PC-9 (cell line): ENCODE results near the gene PBX1. TPM values are rescaled to one million over a fixed set of nuclear protein-coding genes. Genes with fewer than 3 reads are reported as not detected.

Source experiments
- BruUV-seq: library from RNA; stranded (reverse); fragments of 400-500 nt; replicated peaks from 2 replicates; lab custom pipeline; 2021; lab: Mats Ljungman, UMichigan
- CTCF ChIA-PET: fragments of 300-600 bp; sonication (Branson Sonifier 250); formaldehyde crosslinking; loops from one replicate; lab custom pipeline; 2022; ENCODE audit warnings: antibody characterized with exemption; lab: Charles Lee
- POLR2A ChIA-PET: fragments of 300-600 bp; sonication (Branson Sonifier 250); formaldehyde crosslinking; loops from one replicate; lab custom pipeline; 2022; ENCODE audit warnings: antibody characterized with exemption; ENCODE audit not compliant: unreplicated experiment; lab: Charles Lee
- DNase-seq, 2 experiments: peaks; one replicate each; pipeline versions ENCODE4 v3.0.0 to v3.0.0-alpha.2; 2015 to 2022; ENCODE audit warnings: mixed read lengths in 1 of 2
- H2AFZ ChIP-seq: fragments of 200-600 bp; sonication (generic); 2 replicates; pipeline ENCODE4 v1.8.1; 2017; ENCODE audit warnings: antibody characterized with exemption
- H3F3A ChIP-seq: fragments of 200-600 bp; sonication (generic); 2 replicates; pipeline ENCODE4 v1.8.1; 2017; ENCODE audit warnings: antibody characterized with exemption, mild to moderate bottlenecking, low read depth; ENCODE audit not compliant: insufficient read depth
- H3K27ac ChIP-seq: fragments of 200-600 bp; sonication (generic); 2 replicates; pipeline ENCODE4 v1.6.1; 2016; ENCODE audit warnings: mixed run types
- H3K27me3 ChIP-seq: fragments of 200-600 bp; sonication (generic); 2 replicates; pipeline ENCODE4 v1.6.1; 2016; ENCODE audit warnings: low read depth, mixed run types; ENCODE audit not compliant: insufficient read depth
- H3K36me3 ChIP-seq: fragments of 200-600 bp; sonication (generic); 2 replicates; pipeline ENCODE4 v1.6.1; 2016; ENCODE audit warnings: low read depth, mixed run types
- H3K4me1 ChIP-seq: fragments of 200-600 bp; sonication (generic); replicated peaks from 2 replicates; pipeline ENCODE4 v1.6.1; 2016; ENCODE audit warnings: mixed run types; ENCODE audit not compliant: insufficient read depth
- H3K4me2 ChIP-seq: fragments of 200-600 bp; sonication (generic); 2 replicates; pipeline ENCODE4 v1.6.1; 2017; ENCODE audit warnings: mixed run types
- H3K4me3 ChIP-seq: fragments of 200-600 bp; sonication (generic); 2 replicates; pipeline ENCODE4 v1.6.1; 2016; ENCODE audit warnings: mixed run types
- H3K79me2 ChIP-seq: fragments of 200-600 bp; sonication (generic); 2 replicates; pipeline ENCODE4 v1.6.1; 2017; ENCODE audit warnings: low read depth, mixed run types
- H3K9me2 ChIP-seq: fragments of 200-600 bp; sonication (generic); 2 replicates; pipeline ENCODE4 v1.8.1; 2017; ENCODE audit warnings: mild to moderate bottlenecking; ENCODE audit not compliant: insufficient read depth
- H3K9me3 ChIP-seq: fragments of 200-600 bp; sonication (generic); 2 replicates; pipeline ENCODE4 v1.8.1; 2016; ENCODE audit warnings: low read depth; ENCODE audit not compliant: insufficient read depth
- H4K20me1 ChIP-seq: fragments of 200-600 bp; sonication (generic); 2 replicates; pipeline ENCODE4 v1.8.1; 2017; ENCODE audit not compliant: insufficient read depth
- EZH2 ChIP-seq: fragments of 200-600 bp; sonication (generic); IDR thresholded peaks from 2 replicates; pipeline ENCODE4 v1.8.0; 2017; ENCODE audit warnings: antibody characterized with exemption, low read depth
- intact Hi-C: fragments of 100-400 bp; cut with micrococcal nuclease; formaldehyde crosslinking; loops from one replicate; pipeline ENCODE4 v1.10.0; 2022; ENCODE audit not compliant: unreplicated experiment
- total RNA-seq: library from RNA; stranded (reverse); gene quantifications from 2 replicates; pipeline ENCODE4 v1.2.3, GENCODE V29; 2021
- TF ChIP-seq, protein P1 (sequence below): fragments of 200-600 bp; sonication (generic); conservative IDR thresholded peaks from 2 replicates; pipeline ENCODE4 v1.6.1; 2017; ENCODE audit warnings: mixed run types, antibody characterized with exemption, mild to moderate bottlenecking, moderate library complexity

The PBX1 gene
- total RNA-seq, 1 experiment from 2014 or later = 57.7 TPM

DNA sequence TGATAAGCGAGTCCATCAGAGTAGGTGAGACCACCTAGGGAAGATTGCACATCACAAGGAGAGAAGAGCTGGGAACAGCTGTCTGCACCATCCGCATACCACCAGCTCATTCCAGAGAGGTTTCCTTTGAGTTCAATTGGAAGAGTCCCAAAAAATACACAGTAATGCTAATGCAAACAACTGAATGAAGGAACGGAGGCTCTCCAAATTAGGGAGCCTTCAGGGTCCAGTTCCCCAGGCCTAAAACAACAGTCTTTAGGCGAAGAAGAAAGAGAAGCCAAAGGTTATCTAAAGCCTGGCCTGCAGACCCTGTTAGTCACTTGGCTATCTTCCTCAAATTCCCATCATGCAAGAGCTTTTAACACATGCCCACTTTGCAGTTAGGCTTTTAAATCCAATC is 246.4 kb downstream of the PBX1 start:
- no peak overlapping the region for H3K4me2 ChIP-seq
- H2AFZ ChIP-seq = no peak overlapping the region
- TF ChIP-seq, protein P1, sequence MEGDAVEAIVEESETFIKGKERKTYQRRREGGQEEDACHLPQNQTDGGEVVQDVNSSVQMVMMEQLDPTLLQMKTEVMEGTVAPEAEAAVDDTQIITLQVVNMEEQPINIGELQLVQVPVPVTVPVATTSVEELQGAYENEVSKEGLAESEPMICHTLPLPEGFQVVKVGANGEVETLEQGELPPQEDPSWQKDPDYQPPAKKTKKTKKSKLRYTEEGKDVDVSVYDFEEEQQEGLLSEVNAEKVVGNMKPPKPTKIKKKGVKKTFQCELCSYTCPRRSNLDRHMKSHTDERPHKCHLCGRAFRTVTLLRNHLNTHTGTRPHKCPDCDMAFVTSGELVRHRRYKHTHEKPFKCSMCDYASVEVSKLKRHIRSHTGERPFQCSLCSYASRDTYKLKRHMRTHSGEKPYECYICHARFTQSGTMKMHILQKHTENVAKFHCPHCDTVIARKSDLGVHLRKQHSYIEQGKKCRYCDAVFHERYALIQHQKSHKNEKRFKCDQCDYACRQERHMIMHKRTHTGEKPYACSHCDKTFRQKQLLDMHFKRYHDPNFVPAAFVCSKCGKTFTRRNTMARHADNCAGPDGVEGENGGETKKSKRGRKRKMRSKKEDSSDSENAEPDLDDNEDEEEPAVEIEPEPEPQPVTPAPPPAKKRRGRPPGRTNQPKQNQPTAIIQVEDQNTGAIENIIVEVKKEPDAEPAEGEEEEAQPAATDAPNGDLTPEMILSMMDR = no peak
- H3K9me3 ChIP-seq = no peaks in the 10 kb centered on the region
- no peaks in the 10 kb centered on the region for H3K27me3 ChIP-seq
- ChIA-PET CTCF (no interaction called here), POLR2A (no interaction called here)
- no TSS peak for BruUV-seq
- H3K79me2 ChIP-seq = no peaks in the 10 kb centered on the region
- H3K4me1 ChIP-seq = no peaks in the 10 kb centered on the region
- H3K4me3 ChIP-seq = no peak overlapping the region
- intact Hi-C loops = no loop called here
- H3K9me2 ChIP-seq = no peaks in the 10 kb centered on the region
- DNase-seq = no peak
- no peak overlapping the region for H3K27ac ChIP-seq
- no peaks in the 10 kb centered on the region for H3F3A ChIP-seq
- H4K20me1 ChIP-seq = no peaks in the 10 kb centered on the region
- no peaks in the 10 kb centered on the region; the same call in 1 of the 2 replicates for H3K36me3 ChIP-seq

DNA sequence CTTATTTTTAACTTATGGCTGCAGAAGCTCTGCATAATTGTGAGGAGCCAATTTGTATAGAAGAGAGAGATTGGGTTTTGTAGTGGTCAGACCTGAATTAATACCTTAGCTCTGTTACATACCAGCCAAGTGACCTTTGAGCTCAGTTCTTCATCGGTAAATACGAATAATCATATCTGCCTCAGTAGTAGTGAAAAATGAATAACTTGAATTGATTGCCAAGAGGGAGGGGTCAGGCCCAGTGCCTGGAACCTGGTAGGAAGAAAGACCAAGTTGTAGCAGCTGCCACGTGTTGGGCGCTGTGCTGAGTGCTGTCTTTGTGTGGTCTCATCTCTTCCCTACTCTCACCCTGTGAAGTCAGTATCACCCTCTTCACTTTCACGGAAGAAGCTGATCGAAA is 247.5 kb downstream of the PBX1 start:
- CTCF ChIA-PET = no interaction called here
- no peak for DNase-seq
- no TSS peak for BruUV-seq
- Histone ChIP-seq H3K9me3 (no peaks in the 10 kb centered on the region), H2AFZ (no peak overlapping the region), H3K4me2 (no peak overlapping the region), H3K27ac (no peak overlapping the region), H3K79me2 (no peaks in the 10 kb centered on the region), H3F3A (no peaks in the 10 kb centered on the region), H4K20me1 (no peaks in the 10 kb centered on the region), H3K4me1 (no peaks in the 10 kb centered on the region), H3K9me2 (no peaks in the 10 kb centered on the region), H3K27me3 (no peaks in the 10 kb centered on the region), H3K4me3 (no peak overlapping the region), H3K36me3 (peaks cover 3% of the 10 kb centered on the region; the same call in 1 of the 2 replicates)
- TF ChIP-seq, protein P1 = no peak
- TF ChIP-seq EZH2 = no peak
- POLR2A ChIA-PET = interaction anchor here (0.5 kb wide), 1 partner anchor 755 kb away, joined by 3 read pairs; no protein-coding TSS in a partner anchor
- intact Hi-C loops = no loop called here

DNA sequence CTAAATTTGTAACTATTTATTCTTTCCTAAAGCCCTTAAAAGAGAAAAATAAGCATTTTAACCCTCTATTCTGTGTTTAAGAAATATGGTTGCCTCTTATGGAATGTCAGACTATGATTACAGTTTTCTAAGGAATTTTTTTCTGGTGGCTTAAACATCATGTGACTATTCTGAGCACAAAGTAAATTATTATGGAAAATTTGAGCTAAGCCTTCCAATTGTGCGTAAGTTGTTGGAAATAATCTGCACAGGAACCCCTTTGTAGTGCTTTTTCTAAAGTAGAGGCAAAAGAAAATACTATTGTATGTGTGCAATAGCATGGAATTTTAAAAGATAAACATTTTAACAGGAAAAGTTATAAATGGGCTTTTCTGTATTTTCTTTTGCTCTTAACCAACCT is 254.8 kb downstream of the PBX1 start:
- Histone ChIP-seq H3K4me3 (no peak overlapping the region), H3K27ac (no peak overlapping the region), H4K20me1 (no peaks in the 10 kb centered on the region), H3K9me2 (no peaks in the 10 kb centered on the region), H3F3A (no peaks in the 10 kb centered on the region), H3K4me1 (no peaks in the 10 kb centered on the region), H3K27me3 (no peaks in the 10 kb centered on the region), H2AFZ (no peak overlapping the region), H3K4me2 (no peak overlapping the region), H3K79me2 (no peaks in the 10 kb centered on the region), H3K9me3 (no peaks in the 10 kb centered on the region), H3K36me3 (peaks cover 3% of the 10 kb centered on the region; the same call in 1 of the 2 replicates)
- no peak for DNase-seq
- ChIA-PET POLR2A (no interaction called here), CTCF (no interaction called here)
- intact Hi-C loops = no loop called here
- BruUV-seq = no TSS peak
- no peak for TF ChIP-seq EZH2
- TF ChIP-seq, protein P1 = no peak
